ENCODE data around the gene ATP13A1.

Gene ATP13A1

GRCh38 chr19:19679176-19680073 is 15.9 kb upstream of the ATP13A1 start:
- no peak for DNase-seq (ENCODE audit: low read depth)
- no peak overlapping the region for H3K4me3 ChIP-seq (ENCODE audit: control insufficient read depth, low read depth, low read length)
- TF ChIP-seq CTCF (IDR thresholded peaks at IDR 0.05; ENCODE audit: control insufficient read depth, insufficient read depth, low read depth, low read length, missing control alignments) = no peak

- no peak for DNase-seq (ENCODE audit: low read depth)
- TF ChIP-seq CTCF (IDR thresholded peaks at IDR 0.05; ENCODE audit: control insufficient read depth, insufficient read depth, low read depth, low read length, missing control alignments) = no peak
- no peak overlapping the region for H3K4me3 ChIP-seq (ENCODE audit: control insufficient read depth, low read depth, low read length)
These were observed 14.1 kb upstream of the ATP13A1 start for GRCh38 chr19:19677579-19677978.

GRCh38 chr19:19674315-19674714 is 10.8 kb upstream of the ATP13A1 start:
- no peak overlapping the region for H3K4me3 ChIP-seq (ENCODE audit: control insufficient read depth, low read depth, low read length)
- TF ChIP-seq CTCF (IDR thresholded peaks at IDR 0.05; ENCODE audit: control insufficient read depth, insufficient read depth, low read depth, low read length, missing control alignments) = no peak
- no peak for DNase-seq (ENCODE audit: low read depth)

GRCh38 chr19:19672816-19673215 is 9.3 kb upstream of the ATP13A1 start:
- no peak overlapping the region for H3K4me3 ChIP-seq (ENCODE audit: control insufficient read depth, low read depth, low read length)
- no peak for TF ChIP-seq CTCF (IDR thresholded peaks at IDR 0.05; ENCODE audit: control insufficient read depth, insufficient read depth, low read depth, low read length, missing control alignments)
- DNase-seq (ENCODE audit: low read depth) = no peak

- peak overlapping the region; percentile 6; the same call in 1 of the 2 replicates for H3K4me3 ChIP-seq (ENCODE audit: control insufficient read depth, low read depth, low read length)
- DNase-seq (ENCODE audit: low read depth) = no peak
These were observed 6.6 kb upstream of the ATP13A1 start for GRCh38 chr19:19670070-19670551.

More at GRCh38 chr19:19670070-19670551, 6.6 kb upstream of the ATP13A1 start:
- no peak for TF ChIP-seq CTCF (IDR thresholded peaks at IDR 0.05; ENCODE audit: control insufficient read depth, insufficient read depth, low read depth, low read length, missing control alignments)

All from AG09309 (cell line).